HG03135 (cell line): Measurements from ENCODE around the gene ORC4.
A peak's percentile ranks its signal among the peaks of the same experiment; 100 is the strongest.

Experiments
- ATAC-seq: cut with Tn5 transposase; IDR thresholded peaks from one replicate; pipeline ENCODE4 v1.9.1; 2021; ENCODE audit warnings: mild to moderate bottlenecking, moderate library complexity; ENCODE audit not compliant: unreplicated experiment

ORC4 gene

GRCh38 chr2:148020111-148021058, at the start of gene ORC4:
Gene ORC4 (minus strand): TSS chr2:148020737. CDS start chr2:147975958, 44,779 bp downstream.
- ATAC-seq: peak; percentile 80

GRCh38 chr2:148067801-148068200, 47.3 kb upstream of the ORC4 start:
- ATAC-seq: no peak

GRCh38 chr2:148065936-148066335, 45.4 kb upstream of the ORC4 start:
- ATAC-seq: no peak

GRCh38 chr2:148063633-148064032, 43.1 kb upstream of the ORC4 start:
- no peak for ATAC-seq

- no peak for ATAC-seq
These were observed 38.1 kb upstream of the ORC4 start for GRCh38 chr2:148058641-148059040.

GRCh38 chr2:148052687-148053086, 32.1 kb upstream of the ORC4 start:
- no peak for ATAC-seq

GRCh38 chr2:148049284-148049683, 28.7 kb upstream of the ORC4 start:
- ATAC-seq: no peak

- peak; percentile 53 for ATAC-seq
These were observed 28.1 kb upstream of the ORC4 start for GRCh38 chr2:148048475-148049221.

- ATAC-seq: no peak
These were observed 26.3 kb upstream of the ORC4 start for GRCh38 chr2:148046802-148047201.

GRCh38 chr2:148044322-148044721, 23.8 kb upstream of the ORC4 start:
- no peak for ATAC-seq

GRCh38 chr2:148042219-148042618, 21.7 kb upstream of the ORC4 start:
- ATAC-seq: peak; percentile 81

- no peak for ATAC-seq
These were observed 19.2 kb upstream of the ORC4 start for GRCh38 chr2:148039783-148040182.

- no peak for ATAC-seq
These were observed 11.7 kb upstream of the ORC4 start for GRCh38 chr2:148032215-148032614.

GRCh38 chr2:148031152-148031551, 10.6 kb upstream of the ORC4 start:
- no peak for ATAC-seq

GRCh38 chr2:148028781-148029180, 8.2 kb upstream of the ORC4 start:
- no peak for ATAC-seq

- no peak for ATAC-seq
These were observed 7.3 kb upstream of the ORC4 start for GRCh38 chr2:148027822-148028221.

- ATAC-seq: no peak
These were observed 6.0 kb upstream of the ORC4 start for GRCh38 chr2:148026573-148026972.

GRCh38 chr2:148023861-148024260, 3.3 kb upstream of the ORC4 start:
- no peak for ATAC-seq

- ATAC-seq: no peak
These were observed 2.3 kb upstream of the ORC4 start for GRCh38 chr2:148022882-148023281.

- ATAC-seq: no peak
These were observed 1.8 kb upstream of the ORC4 start for GRCh38 chr2:148022351-148022750.

- ATAC-seq: no peak
These were observed 1.3 kb upstream of the ORC4 start for GRCh38 chr2:148021886-148022285.
